ENCODE measurements around the gene MRPL14.

The MRPL14 gene

GRCh38 chr6:44133003-44133931 is 6.0 kb upstream of the MRPL14 start:
- TF ChIP-seq CTCF (IDR thresholded peaks at IDR 0.05; ENCODE audit: low read depth, low read length) = no peak
- Histone ChIP-seq H3K27ac (peak overlapping the region; percentile 0; the same call in 1 of the 2 replicates), H3K4me3 (ENCODE audit: low read depth, low read length) (no peak overlapping the region), H3K9me3 (ENCODE audit: severe bottlenecking) (no peaks in the 10 kb centered on the region), H3K36me3 (peaks cover 35% of the 10 kb centered on the region), H3K27me3 (ENCODE audit: insufficient read depth, low read depth, severe bottlenecking) (no peaks in the 10 kb centered on the region)
- peak; percentile 86 for DNase-seq

- Histone ChIP-seq H3K27ac (no peak overlapping the region), H3K4me3 (ENCODE audit: low read depth, low read length) (no peak overlapping the region), H3K36me3 (peaks cover 35% of the 10 kb centered on the region), H3K27me3 (ENCODE audit: insufficient read depth, low read depth, severe bottlenecking) (no peaks in the 10 kb centered on the region), H3K9me3 (ENCODE audit: severe bottlenecking) (no peaks in the 10 kb centered on the region)
- no peak for TF ChIP-seq CTCF (IDR thresholded peaks at IDR 0.05; ENCODE audit: low read depth, low read length)
- DNase-seq = no peak
These were observed 5.2 kb upstream of the MRPL14 start for GRCh38 chr6:44132476-44132875.

- no peaks in the 10 kb centered on the region for H3K27me3 ChIP-seq (ENCODE audit: insufficient read depth, low read depth, severe bottlenecking)
- H3K9me3 ChIP-seq (ENCODE audit: severe bottlenecking) = no peaks in the 10 kb centered on the region
- no peak overlapping the region for H3K4me3 ChIP-seq (ENCODE audit: low read depth, low read length)
- peak; percentile 24 for DNase-seq
- TF ChIP-seq CTCF (IDR thresholded peaks at IDR 0.05; ENCODE audit: low read depth, low read length) = no peak
- H3K27ac ChIP-seq = no peak overlapping the region
- H3K36me3 ChIP-seq = peaks cover 29% of the 10 kb centered on the region
These were observed 4.6 kb upstream of the MRPL14 start for GRCh38 chr6:44131892-44132291.

- Histone ChIP-seq H3K36me3 (peaks cover 28% of the 10 kb centered on the region), H3K9me3 (ENCODE audit: severe bottlenecking) (no peaks in the 10 kb centered on the region), H3K27ac (no peak overlapping the region), H3K4me3 (ENCODE audit: low read depth, low read length) (no peak overlapping the region), H3K27me3 (ENCODE audit: insufficient read depth, low read depth, severe bottlenecking) (no peaks in the 10 kb centered on the region)
- TF ChIP-seq CTCF (IDR thresholded peaks at IDR 0.05; ENCODE audit: low read depth, low read length) = no peak
- DNase-seq = no peak
These were observed 2.6 kb upstream of the MRPL14 start for GRCh38 chr6:44129841-44130322.

GRCh38 chr6:44128020-44128917 is 1.0 kb upstream of the MRPL14 start:
- Histone ChIP-seq H3K36me3 (peaks cover 38% of the 10 kb centered on the region), H3K4me3 (ENCODE audit: low read depth, low read length) (peak overlapping the region; percentile 85), H3K27me3 (ENCODE audit: insufficient read depth, low read depth, severe bottlenecking) (no peaks in the 10 kb centered on the region), H3K9me3 (ENCODE audit: severe bottlenecking) (no peaks in the 10 kb centered on the region), H3K27ac (peak overlapping the region; percentile 75)
- DNase-seq = peak; percentile 71
- peak; percentile 52 for TF ChIP-seq CTCF (IDR thresholded peaks at IDR 0.05; ENCODE audit: low read depth, low read length)

All from WERI-Rb-1 (cell line).